GM19467 (cell line): ENCODE data around the gene GRM5.
"Not testable (repeated sequence)": the region's sequence is repeated elsewhere in the genome, so short reads cannot be mapped to it uniquely, and the experiment has no call there.

Experiments
- ATAC-seq: cut with Tn5 transposase; IDR thresholded peaks from one replicate; pipeline ENCODE4 v1.9.1; 2021; ENCODE audit warnings: mild to moderate bottlenecking, moderate library complexity; ENCODE audit not compliant: unreplicated experiment

The GRM5 gene

DNA sequence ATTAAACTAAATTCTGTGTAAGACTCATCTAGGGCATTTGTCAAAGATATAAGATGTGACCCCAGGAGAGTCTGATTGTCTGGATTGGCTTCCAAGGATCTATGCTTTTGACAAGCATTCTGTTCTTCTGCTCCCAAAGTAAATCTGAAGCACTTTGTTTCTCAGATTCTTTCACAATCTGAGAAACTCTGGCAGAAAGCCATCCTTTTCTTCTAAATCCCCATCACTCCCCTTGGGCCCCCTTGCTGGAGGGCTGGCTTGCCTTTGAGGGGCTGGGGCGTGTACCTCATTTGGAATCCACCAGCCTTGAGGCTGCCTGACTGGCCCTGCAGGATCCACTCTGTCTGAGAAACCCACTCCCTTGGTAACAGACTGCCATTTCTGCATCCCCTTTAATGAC lies 554.8 kb downstream of the GRM5 start:
- ATAC-seq = no peak

DNA sequence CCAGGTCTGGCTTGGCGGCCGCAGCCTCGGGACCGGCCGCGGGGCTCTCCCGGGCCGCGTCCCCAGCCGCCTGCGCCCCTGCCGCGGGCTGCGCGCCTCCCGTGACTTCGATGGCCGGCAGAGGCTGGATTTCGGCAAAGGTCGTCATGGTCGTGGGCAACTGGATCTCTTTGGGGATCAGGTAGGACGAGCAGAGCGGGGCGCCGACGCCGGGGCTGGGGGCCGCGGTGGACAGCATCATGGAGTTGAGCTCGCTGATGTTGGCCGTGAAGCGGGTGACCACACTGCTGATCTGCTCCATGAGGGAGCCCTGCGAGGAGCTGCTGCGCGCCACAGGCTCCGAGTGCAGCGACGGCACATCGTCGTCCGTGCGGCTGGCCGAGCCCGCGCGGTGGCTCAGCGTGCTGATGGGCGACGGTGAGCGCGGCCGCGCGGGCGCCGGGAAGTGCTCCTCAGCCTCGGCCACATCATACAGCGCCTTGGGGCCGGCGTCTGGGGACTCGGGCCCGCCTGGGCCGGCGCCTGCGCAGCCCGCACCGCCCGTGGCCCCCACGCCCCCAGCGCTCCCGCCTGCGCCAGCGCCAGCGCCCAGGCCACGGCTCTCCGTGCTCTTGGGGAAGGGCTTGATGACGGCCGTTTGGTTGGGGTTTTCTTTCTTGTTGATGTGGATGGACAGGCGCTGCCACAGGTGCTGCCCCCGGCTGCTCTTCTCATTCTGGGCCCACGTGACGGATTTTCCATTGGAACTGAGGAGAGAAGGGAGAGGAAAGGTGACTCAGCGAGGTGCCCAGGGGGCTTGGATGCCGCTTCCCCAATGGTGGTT lies 556.8 kb downstream of the GRM5 start:
- ATAC-seq = no peak

- no peak for ATAC-seq
Measured at GRCh38 chr11:88508418-88508758, 557.4 kb downstream of the GRM5 start.

GRCh38 chr11:88507771-88508417 lies 557.9 kb downstream of the GRM5 start:
- ATAC-seq = no peak

GRCh38 chr11:88501541-88501940 lies 564.2 kb downstream of the GRM5 start:
- no peak for ATAC-seq

DNA sequence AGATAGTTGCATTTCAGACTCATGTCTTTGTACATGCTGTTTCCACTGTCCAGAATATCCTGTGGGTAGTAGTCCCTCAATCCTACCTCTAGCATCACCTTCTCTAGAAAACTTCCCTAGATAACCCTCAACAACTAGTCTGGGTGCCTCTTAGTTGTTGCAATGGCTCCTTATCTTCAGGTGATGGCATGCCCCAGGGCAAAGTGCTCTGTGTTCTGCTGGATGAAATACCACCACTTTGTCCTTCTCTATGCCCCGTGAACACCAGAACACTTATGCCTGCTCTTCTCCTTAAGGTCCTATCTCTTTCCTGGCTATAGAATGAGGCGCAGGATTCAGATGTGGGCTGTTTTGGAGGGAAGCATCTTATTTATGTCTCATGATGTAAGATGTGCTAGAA lies 569.9 kb downstream of the GRM5 start:
- no peak for ATAC-seq

GRCh38 chr11:88494848-88495247 lies 570.9 kb downstream of the GRM5 start:
- no peak for ATAC-seq

GRCh38 chr11:88491674-88492073 lies 574.1 kb downstream of the GRM5 start:
- ATAC-seq = no peak

GRCh38 chr11:88489030-88489429 lies 576.8 kb downstream of the GRM5 start:
- ATAC-seq = no peak

- ATAC-seq = no peak
Measured at GRCh38 chr11:88487646-88488045, 578.1 kb downstream of the GRM5 start.

DNA sequence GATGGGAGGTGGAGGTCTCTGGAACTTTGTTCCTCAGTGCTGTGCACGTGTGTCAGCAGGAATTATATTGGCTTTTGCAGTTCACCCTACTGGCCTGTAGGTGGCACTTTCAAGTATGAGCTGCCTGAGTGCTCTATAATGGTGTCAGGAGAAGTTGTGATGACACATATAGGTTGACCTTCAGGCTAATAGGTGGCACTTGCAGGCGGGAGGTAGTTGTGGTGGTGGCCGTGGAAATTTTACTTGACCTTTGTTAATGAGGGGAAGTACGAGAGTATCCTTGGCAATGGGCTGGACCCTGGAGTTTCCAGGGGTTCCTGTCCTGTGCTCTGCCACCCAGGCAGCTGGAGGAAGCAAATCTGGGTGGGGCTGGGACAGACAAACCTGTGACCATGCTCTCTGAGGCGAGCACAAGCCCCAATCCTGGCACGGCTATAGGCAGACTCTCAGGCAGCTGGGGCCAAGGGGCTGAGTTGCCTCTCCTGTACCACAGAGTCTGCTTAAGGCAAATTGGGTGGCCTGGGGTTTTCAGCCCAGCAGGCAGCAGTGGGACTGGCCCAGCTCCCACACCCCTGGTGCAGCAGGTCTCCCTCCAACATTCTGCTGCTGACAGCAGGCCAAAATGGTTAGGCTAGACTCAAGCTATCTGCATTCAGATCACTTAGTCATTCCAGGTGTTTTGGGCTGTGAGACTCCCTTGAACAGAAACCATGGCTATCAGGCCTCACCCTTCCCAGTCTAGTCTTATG lies 580.7 kb downstream of the GRM5 start:
- ATAC-seq = peak; percentile 93

- ATAC-seq = no peak
Measured at GRCh38 chr11:88482871-88483301, 582.9 kb downstream of the GRM5 start.

GRCh38 chr11:88480223-88480622 lies 585.6 kb downstream of the GRM5 start:
- no peak for ATAC-seq

DNA sequence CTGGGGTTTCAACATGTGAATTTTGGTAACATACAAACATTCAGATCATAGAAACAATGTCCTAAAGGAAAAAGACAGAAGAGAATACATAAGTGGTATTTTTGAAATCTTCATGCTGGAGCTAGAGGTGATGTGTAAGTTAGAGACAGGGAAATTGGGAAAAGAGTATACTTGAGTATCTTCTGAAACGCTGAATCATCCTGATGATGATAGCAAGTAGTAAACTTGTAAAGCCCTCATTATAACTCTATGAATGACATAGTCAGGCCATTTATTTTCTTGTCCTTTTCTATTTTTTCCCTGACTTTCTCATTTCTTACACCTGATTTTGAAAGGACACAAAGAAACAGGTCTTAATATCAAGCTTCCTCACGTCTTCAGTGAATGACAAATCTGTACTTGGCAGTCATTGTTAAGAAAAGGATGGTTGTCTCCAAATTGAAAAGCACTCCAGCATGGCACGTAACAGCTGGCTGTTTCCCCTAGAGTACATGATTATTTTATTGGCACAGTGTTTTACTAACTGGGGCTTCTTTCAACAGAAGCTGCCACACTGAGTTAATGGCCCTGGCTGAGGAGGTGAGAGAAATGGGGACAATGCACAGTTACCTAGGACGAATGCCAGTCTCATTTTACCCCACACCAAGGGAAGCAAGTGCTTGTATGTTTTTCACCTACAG lies 587.5 kb downstream of the GRM5 start:
- ATAC-seq = no peak

DNA sequence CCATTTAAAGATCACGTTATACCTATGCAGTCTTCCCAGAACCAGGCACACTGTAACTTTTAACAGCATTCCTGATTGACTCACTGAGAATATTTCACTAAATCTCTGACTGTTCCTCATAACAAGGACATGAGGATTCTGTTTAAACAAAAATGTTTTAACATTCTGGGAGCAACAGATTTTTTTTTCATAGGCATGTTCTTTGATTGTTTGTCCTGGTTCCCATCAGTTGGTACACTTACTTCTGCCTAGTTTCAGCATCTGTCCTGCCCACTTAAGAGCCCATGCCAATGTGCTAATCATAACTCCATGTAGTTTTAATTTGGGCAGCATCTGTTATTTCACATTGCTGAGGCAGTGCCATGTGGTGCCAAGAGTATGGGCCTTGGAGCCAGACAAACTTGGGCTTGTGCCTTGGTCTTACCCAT lies 589.8 kb downstream of the GRM5 start:
- no peak for ATAC-seq

- no peak for ATAC-seq
Measured at GRCh38 chr11:88474655-88475054, 591.1 kb downstream of the GRM5 start.

- no peak for ATAC-seq
Measured at GRCh38 chr11:88469561-88470225, 596.1 kb downstream of the GRM5 start.

DNA sequence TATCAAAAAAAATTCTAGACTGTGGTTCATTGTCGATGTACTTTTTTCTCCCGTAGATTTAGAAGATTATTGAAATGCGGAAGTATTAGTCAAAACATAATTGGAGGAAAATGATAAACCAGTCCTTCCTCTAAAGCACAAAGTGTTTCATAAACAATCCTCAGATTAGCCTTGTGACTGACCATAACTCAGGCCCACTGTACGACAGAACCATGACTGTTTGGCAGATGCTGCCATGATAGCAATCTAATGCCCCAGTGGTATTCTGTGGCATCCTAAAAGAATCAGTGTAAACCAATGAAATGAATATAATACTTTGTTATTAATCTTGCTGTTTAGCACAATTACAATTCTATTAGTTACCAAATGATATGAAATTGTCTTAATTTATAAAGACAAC lies 601.3 kb downstream of the GRM5 start:
- no peak for ATAC-seq

- ATAC-seq = not testable (repeated sequence)
Measured at GRCh38 chr11:88463301-88463700, 602.5 kb downstream of the GRM5 start.

DNA sequence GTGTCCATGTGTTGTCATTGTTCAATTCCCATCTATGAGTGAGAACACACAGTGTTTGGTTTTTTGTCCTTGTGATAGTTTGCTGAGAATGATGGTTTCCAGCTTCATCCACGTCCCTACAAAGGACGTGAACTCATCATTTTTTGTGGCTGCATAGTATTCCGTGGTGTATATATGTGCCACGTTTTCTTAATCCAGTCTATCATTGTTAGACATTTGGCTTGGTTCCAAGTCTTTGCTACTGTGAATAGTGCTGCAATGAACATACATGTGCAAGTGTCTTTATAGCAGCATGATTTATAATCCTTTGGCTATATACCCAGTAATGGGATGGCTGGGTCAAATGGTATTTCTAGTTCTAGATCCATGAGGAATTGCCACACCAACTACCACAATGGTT lies 607.7 kb downstream of the GRM5 start:
- ATAC-seq = not testable (repeated sequence)

DNA sequence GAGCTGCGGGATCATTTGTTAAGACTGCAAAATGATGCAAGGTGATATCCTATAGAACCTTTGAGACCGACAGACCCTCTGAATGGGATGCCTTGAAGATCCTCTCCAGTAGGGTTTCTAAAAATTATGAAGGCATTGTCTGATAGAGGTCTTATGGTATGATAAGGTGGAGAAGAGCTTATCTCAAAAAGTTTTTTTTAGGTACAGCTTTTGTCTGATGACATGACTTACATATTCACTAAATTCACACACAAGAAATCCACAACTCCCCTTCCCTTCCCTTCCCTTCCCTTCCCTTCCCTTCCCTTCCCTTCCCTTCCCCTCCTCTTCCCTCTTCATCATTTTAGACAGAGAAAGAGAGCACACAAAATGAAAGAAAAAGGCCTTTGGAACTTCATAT lies 609.8 kb downstream of the GRM5 start:
- ATAC-seq = no peak
